ENCODE results near the gene MED16. TPM values are rescaled to one million over a fixed set of nuclear protein-coding genes. Genes with fewer than 3 reads are reported as not detected.

The MED16 gene
- total and polyA plus RNA-seq, 10 of the 15 experiments (the other 5 are each of a cell fraction or from before 2014, with no cell fraction given): 0.56 to 51.1 (median 13.6) TPM

DNA sequence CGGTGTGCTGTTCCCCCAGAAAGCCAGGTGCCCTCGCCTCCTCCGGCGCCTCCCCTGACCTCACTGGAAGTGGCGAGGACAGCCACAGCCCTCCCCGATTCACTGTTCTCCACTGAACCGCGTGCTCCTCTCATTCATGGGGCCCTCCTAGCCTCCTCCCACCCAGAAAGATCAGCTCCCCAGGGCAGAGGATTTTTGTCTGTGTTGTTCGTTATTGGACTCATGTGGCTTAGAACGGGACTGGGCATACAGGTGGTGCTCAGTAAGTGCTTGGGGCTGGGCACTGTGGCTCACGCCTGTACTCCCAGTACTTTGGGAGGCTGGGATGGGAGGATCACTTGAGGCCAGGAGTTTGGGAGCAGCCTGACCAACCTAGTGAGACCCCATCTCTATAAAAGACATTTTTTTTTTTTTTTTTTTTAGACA lies 48.4 kb downstream of the MED16 start:
- SMC1A ChIA-PET (ENCODE audit: uncharacterized antibody, unreplicated experiment): no interaction called here
- no peak for FAIRE-seq
- BruUV-seq (replicated peaks): no TSS peak

DNA sequence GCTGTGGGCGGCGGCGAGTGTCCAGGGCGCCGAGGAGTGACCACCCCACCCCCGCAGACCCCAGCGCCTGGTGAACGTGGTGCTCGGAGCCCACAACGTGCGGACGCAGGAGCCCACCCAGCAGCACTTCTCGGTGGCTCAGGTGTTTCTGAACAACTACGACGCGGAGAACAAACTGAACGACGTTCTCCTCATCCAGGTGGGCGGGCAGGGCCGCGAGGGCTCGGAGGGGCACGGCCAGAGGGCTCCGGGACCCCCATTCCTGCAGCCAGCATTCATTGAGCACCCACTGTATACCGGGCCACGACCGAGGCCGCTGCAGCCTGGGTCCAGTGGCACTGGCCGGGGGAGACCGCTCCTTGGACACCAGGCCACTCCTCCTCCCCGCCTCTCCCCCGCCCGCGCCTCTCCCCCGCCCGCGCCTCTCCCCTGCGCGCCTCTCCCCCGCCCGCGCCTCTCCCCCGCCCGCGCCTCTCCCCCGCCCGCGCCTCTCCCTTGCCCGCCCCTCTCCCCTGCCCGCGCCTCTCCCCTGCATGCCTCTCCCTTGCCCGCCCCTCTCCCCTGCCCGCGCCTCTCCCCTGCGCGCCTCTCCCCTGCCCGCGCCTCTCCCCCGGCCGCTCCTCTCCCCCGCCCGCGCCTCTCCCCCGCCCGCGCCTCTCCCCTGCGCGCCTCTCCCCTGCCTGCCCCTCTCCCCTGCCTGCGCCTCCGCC lies 49.0 kb downstream of the MED16 start:
- H3K27me3 ChIP-seq (replicated peaks in 1 of 2; ENCODE audit: control insufficient read depth in 2 of 2, insufficient read depth in 2 of 2, low read length in 1 of 2): no peaks in the 10 kb centered on the region; a peak in 1 of 4 replicates
- RAD21 ChIA-PET (ENCODE audit: unreplicated experiment): no interaction called here
- no peaks in the 10 kb centered on the region for H3K79me2 ChIP-seq (ENCODE audit: control insufficient read depth, insufficient read depth, low read length)
- SMC1A ChIA-PET (ENCODE audit: uncharacterized antibody, unreplicated experiment): interaction anchor here (0.5 kb wide), 1 partner anchor 11 kb away, joined by 3 read pairs; no protein-coding TSS in a partner anchor
- no TSS peak for BruUV-seq (replicated peaks)
- H3K4me2 ChIP-seq (ENCODE audit: control insufficient read depth, insufficient read depth): no peak overlapping the region
- H3K27ac ChIP-seq (ENCODE audit: control insufficient read depth, insufficient read depth): no peak overlapping the region
- H3K36me3 ChIP-seq (ENCODE audit: control insufficient read depth in 2 of 2, insufficient read depth in 2 of 2, low read length in 1 of 2): no peaks in the 10 kb centered on the region
- in situ Hi-C loops (cut with MboI) (no loop called here), intact Hi-C loops (cut with micrococcal nuclease; ENCODE audit: unreplicated experiment) (no loop called here)
- no peak for ATAC-seq
- peaks cover 2% of the 10 kb centered on the region; the same call in 1 of the 2 replicates for H3K4me1 ChIP-seq (ENCODE audit: control insufficient read depth, insufficient read depth, low read length)
- H4K20me1 ChIP-seq (ENCODE audit: control insufficient read depth, insufficient read depth): no peaks in the 10 kb centered on the region
- H3K4me3 ChIP-seq: no peak overlapping the region
- no peak overlapping the region for H2AFZ ChIP-seq (ENCODE audit: control insufficient read depth, low read depth, low read length)
- DNase-seq (ENCODE audit: low read depth, low spot score): no peak
- no peaks in the 10 kb centered on the region; the same call in 2 of the 3 replicates for H3K9me3 ChIP-seq (replicated peaks; ENCODE audit: control insufficient read depth, insufficient read depth, low read length)
- 10% methylated on average over 23 of the region's 70 CpGs for WGBS (ENCODE audit: insufficient coverage, insufficient replicate concordance, low lambda C conversion rate, missing lambda C conversion rate)
- no peak overlapping the region for H3K9ac ChIP-seq (ENCODE audit: control insufficient read depth, insufficient read depth, low read length)
- CTCF ChIA-PET: no interaction called here
- FAIRE-seq: no peak
- POLR2A ChIA-PET: interaction anchor here (0.6 kb wide), 1 partner anchor 160 kb away, joined by 3 read pairs; no protein-coding TSS in a partner anchor
- TF ChIP-seq SUPT20H (IDR thresholded peaks at IDR 0.05; ENCODE audit: borderline replicate concordance, control insufficient read depth, low read depth, low read length): no peak
- no peak for TF ChIP-seq NRF1 (conservative IDR thresholded peaks at IDR 0.05; ENCODE audit: low read depth, low read length)
- TF ChIP-seq ZBED1 (IDR thresholded peaks at IDR 0.05; ENCODE audit: borderline replicate concordance): no peak
- TF ChIP-seq KAT2A (conservative IDR thresholded peaks at IDR 0.05; ENCODE audit: control insufficient read depth, low read depth, low read length): no peak
- no peak for TF ChIP-seq BCL11A (IDR thresholded peaks at IDR 0.05; ENCODE audit: low read depth, low read length)
- TF ChIP-seq, protein P1, sequence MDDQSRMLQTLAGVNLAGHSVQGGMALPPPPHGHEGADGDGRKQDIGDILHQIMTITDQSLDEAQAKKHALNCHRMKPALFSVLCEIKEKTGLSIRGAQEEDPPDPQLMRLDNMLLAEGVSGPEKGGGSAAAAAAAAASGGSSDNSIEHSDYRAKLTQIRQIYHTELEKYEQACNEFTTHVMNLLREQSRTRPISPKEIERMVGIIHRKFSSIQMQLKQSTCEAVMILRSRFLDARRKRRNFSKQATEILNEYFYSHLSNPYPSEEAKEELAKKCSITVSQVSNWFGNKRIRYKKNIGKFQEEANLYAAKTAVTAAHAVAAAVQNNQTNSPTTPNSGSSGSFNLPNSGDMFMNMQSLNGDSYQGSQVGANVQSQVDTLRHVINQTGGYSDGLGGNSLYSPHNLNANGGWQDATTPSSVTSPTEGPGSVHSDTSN (IDR thresholded peaks at IDR 0.05; ENCODE audit: insufficient replicate concordance, low read depth, low read length): no peak
- TF ChIP-seq CHD4 (IDR thresholded peaks at IDR 0.05): no peak
- TF ChIP-seq HDGF (IDR thresholded peaks at IDR 0.05): no peak
- no peak for TF ChIP-seq TBL1XR1 (IDR thresholded peaks at IDR 0.05; ENCODE audit: low read depth, low read length)
- no peak for TF ChIP-seq POLR2AphosphoS5 (IDR thresholded peaks at IDR 0.05; ENCODE audit: low read length)
- no peak for TF ChIP-seq CHD1 (IDR thresholded peaks at IDR 0.05; ENCODE audit: low read depth, low read length)
- TF ChIP-seq EZH2 (IDR thresholded peaks at IDR 0.05; ENCODE audit: borderline replicate concordance, control insufficient read depth, low read depth, low read length): no peak

More for the DNA sequence above, 48.4 kb downstream of the MED16 start:
- intact Hi-C loops (cut with micrococcal nuclease; ENCODE audit: unreplicated experiment) (no loop called here), in situ Hi-C loops (cut with MboI) (no loop called here)
- H2AFZ ChIP-seq (ENCODE audit: control insufficient read depth, low read depth, low read length): no peak overlapping the region
- H3K79me2 ChIP-seq (ENCODE audit: control insufficient read depth, insufficient read depth, low read length): no peaks in the 10 kb centered on the region
- 14% methylated on average over 7 of the region's 11 CpGs for WGBS (ENCODE audit: insufficient coverage, insufficient replicate concordance, low lambda C conversion rate, missing lambda C conversion rate)
- RAD21 ChIA-PET (ENCODE audit: unreplicated experiment): interaction anchor here (1.2 kb wide), 1 partner anchor 62 kb away, joined by 4 read pairs; no protein-coding TSS in a partner anchor
- TF ChIP-seq NBN (IDR thresholded peaks at IDR 0.05): no peak
- no peak for TF ChIP-seq NR2C2 (IDR thresholded peaks at IDR 0.05; ENCODE audit: borderline replicate concordance, control insufficient read depth, insufficient read length, low read depth)
- TF ChIP-seq, protein P2, sequence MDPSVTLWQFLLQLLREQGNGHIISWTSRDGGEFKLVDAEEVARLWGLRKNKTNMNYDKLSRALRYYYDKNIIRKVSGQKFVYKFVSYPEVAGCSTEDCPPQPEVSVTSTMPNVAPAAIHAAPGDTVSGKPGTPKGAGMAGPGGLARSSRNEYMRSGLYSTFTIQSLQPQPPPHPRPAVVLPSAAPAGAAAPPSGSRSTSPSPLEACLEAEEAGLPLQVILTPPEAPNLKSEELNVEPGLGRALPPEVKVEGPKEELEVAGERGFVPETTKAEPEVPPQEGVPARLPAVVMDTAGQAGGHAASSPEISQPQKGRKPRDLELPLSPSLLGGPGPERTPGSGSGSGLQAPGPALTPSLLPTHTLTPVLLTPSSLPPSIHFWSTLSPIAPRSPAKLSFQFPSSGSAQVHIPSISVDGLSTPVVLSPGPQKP (IDR thresholded peaks at IDR 0.05; ENCODE audit: low read depth, low read length): no peak
- no peak for TF ChIP-seq SIX5 (IDR thresholded peaks at IDR 0.05; ENCODE audit: low read depth, low read length, severe bottlenecking)
- no peaks in the 10 kb centered on the region for H4K20me1 ChIP-seq (ENCODE audit: control insufficient read depth, insufficient read depth)
- no peak overlapping the region for H3K9ac ChIP-seq (ENCODE audit: control insufficient read depth, insufficient read depth, low read length)
- no peaks in the 10 kb centered on the region; a peak in 1 of 4 replicates for H3K27me3 ChIP-seq (replicated peaks in 1 of 2; ENCODE audit: control insufficient read depth in 2 of 2, insufficient read depth in 2 of 2, low read length in 1 of 2)
- ATAC-seq (peak; percentile 63), DNase-seq (ENCODE audit: low read depth, low spot score) (no peak)
- H3K36me3 ChIP-seq (ENCODE audit: control insufficient read depth in 2 of 2, insufficient read depth in 2 of 2, low read length in 1 of 2): no peaks in the 10 kb centered on the region
- H3K4me3 ChIP-seq: no peak overlapping the region
- no peak overlapping the region for H3K27ac ChIP-seq (ENCODE audit: control insufficient read depth, insufficient read depth)
- POLR2A ChIA-PET: interaction anchor here (0.6 to 0.9 kb wide), 3 partner anchors 33 to 165 kb away, joined by 3 to 4 read pairs (median 3); no protein-coding TSS in a partner anchor
- CTCF ChIA-PET: interaction anchor here (1.3 kb wide), 1 partner anchor 19 kb away, joined by 3 read pairs; no protein-coding TSS in a partner anchor
- no peaks in the 10 kb centered on the region; the same call in 2 of the 3 replicates for H3K9me3 ChIP-seq (replicated peaks; ENCODE audit: control insufficient read depth, insufficient read depth, low read length)
- H3K4me2 ChIP-seq (ENCODE audit: control insufficient read depth, insufficient read depth): no peak overlapping the region
- H3K4me1 ChIP-seq (ENCODE audit: control insufficient read depth, insufficient read depth, low read length): peaks cover 2% of the 10 kb centered on the region; the same call in 1 of the 2 replicates
